ENCODE results near the gene C2orf78. TPM values are rescaled to one million over a fixed set of nuclear protein-coding genes. Genes with fewer than 3 reads are reported as not detected.

The C2orf78 gene
- polyA plus RNA-seq, 1 of the 3 experiments (the other 2 are of a cell fraction), result 0.02 TPM

- H3K36me3 ChIP-seq (replicated peaks in 1 of 2; ENCODE audit: control insufficient read depth in 1 of 2, insufficient read depth in 2 of 2, low read length in 1 of 2), result no peaks in the 10 kb centered on the region
- H3K9ac ChIP-seq, result no peak overlapping the region
- no peaks in the 10 kb centered on the region for H3K9me3 ChIP-seq
- POLR2A ChIA-PET, result no interaction called here
- H2AFZ ChIP-seq (ENCODE audit: low read depth), result no peak overlapping the region
- H3K27me3 ChIP-seq (ENCODE audit: insufficient read depth), result 0 out of 2 replicates have a peak, but pooled peaks cover 9% of the 10 kb centered on the region
- H3K4me1 ChIP-seq (ENCODE audit: control insufficient read depth in 1 of 2, insufficient read depth in 2 of 2, low read depth in 1 of 2, low read length in 1 of 2), result no peaks in the 10 kb centered on the region
- DNase-seq, result no peak
- H3K27ac ChIP-seq (ENCODE audit: low read depth in 2 of 2, low read length in 1 of 2), result no peak overlapping the region
- H3K4me3 ChIP-seq (ENCODE audit: low read depth in 2 of 2, low read length in 1 of 2), result no peak overlapping the region
- CTCF ChIA-PET, result interaction anchor here (1.4 to 9.4 kb wide), 4 partner anchors 299 to 513 kb away, joined by 4 to 155 read pairs (median 27); partner anchors contain the start of gene BOLA3
- H3K9me2 ChIP-seq, result no peaks in the 10 kb centered on the region
- no peaks in the 10 kb centered on the region for H4K20me1 ChIP-seq (ENCODE audit: insufficient read depth)
- H3K79me2 ChIP-seq (ENCODE audit: insufficient read depth), result no peaks in the 10 kb centered on the region
- 37% methylated on average over 2 of the region's 2 CpGs for WGBS (ENCODE audit: low lambda C conversion rate)
- H3K4me2 ChIP-seq, result no peak overlapping the region
- peaks cover 4% of the 10 kb centered on the region for H3F3A ChIP-seq (replicated peaks; ENCODE audit: insufficient read depth)
- TF ChIP-seq RCOR1 (IDR thresholded peaks at IDR 0.05; ENCODE audit: low read length) (no peak), MEF2A (IDR thresholded peaks at IDR 0.05; ENCODE audit: borderline replicate concordance, low read depth) (no peak), NFIC (IDR thresholded peaks at IDR 0.05; ENCODE audit: borderline replicate concordance) (no peak), TCF12 (IDR thresholded peaks at IDR 0.05) (no peak), YY1 (IDR thresholded peaks at IDR 0.05; ENCODE audit: low read depth) (no peak), RFX5 (IDR thresholded peaks at IDR 0.05; ENCODE audit: low read length) (no peak)
- TF ChIP-seq, protein P1, sequence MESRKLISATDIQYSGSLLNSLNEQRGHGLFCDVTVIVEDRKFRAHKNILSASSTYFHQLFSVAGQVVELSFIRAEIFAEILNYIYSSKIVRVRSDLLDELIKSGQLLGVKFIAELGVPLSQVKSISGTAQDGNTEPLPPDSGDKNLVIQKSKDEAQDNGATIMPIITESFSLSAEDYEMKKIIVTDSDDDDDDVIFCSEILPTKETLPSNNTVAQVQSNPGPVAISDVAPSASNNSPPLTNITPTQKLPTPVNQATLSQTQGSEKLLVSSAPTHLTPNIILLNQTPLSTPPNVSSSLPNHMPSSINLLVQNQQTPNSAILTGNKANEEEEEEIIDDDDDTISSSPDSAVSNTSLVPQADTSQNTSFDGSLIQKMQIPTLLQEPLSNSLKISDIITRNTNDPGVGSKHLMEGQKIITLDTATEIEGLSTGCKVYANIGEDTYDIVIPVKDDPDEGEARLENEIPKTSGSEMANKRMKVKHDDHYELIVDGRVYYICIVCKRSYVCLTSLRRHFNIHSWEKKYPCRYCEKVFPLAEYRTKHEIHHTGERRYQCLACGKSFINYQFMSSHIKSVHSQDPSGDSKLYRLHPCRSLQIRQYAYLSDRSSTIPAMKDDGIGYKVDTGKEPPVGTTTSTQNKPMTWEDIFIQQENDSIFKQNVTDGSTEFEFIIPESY (IDR thresholded peaks at IDR 0.05; ENCODE audit: borderline replicate concordance, low read depth), result no peak
- TF ChIP-seq, protein P2, sequence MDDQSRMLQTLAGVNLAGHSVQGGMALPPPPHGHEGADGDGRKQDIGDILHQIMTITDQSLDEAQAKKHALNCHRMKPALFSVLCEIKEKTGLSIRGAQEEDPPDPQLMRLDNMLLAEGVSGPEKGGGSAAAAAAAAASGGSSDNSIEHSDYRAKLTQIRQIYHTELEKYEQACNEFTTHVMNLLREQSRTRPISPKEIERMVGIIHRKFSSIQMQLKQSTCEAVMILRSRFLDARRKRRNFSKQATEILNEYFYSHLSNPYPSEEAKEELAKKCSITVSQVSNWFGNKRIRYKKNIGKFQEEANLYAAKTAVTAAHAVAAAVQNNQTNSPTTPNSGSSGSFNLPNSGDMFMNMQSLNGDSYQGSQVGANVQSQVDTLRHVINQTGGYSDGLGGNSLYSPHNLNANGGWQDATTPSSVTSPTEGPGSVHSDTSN (IDR thresholded peaks at IDR 0.05), result no peak
Measured at GRCh38 chr2:73821669-73822068, 37.7 kb downstream of the C2orf78 start.

- Histone ChIP-seq H3K9me3 (no peaks in the 10 kb centered on the region), H3K9ac (no peak overlapping the region), H3K79me2 (ENCODE audit: insufficient read depth) (no peaks in the 10 kb centered on the region), H3K4me3 (ENCODE audit: low read depth in 2 of 2, low read length in 1 of 2) (no peak overlapping the region), H3K9me2 (no peaks in the 10 kb centered on the region), H3K27ac (ENCODE audit: low read depth in 2 of 2, low read length in 1 of 2) (no peak overlapping the region), H3K27me3 (ENCODE audit: insufficient read depth) (0 out of 2 replicates have a peak, but pooled peaks cover 9% of the 10 kb centered on the region), H4K20me1 (ENCODE audit: insufficient read depth) (no peaks in the 10 kb centered on the region), H3K4me1 (ENCODE audit: control insufficient read depth in 1 of 2, insufficient read depth in 2 of 2, low read depth in 1 of 2, low read length in 1 of 2) (no peaks in the 10 kb centered on the region), H3K4me2 (no peak overlapping the region), H3K36me3 (replicated peaks in 1 of 2; ENCODE audit: control insufficient read depth in 1 of 2, insufficient read depth in 2 of 2, low read length in 1 of 2) (no peaks in the 10 kb centered on the region), H2AFZ (ENCODE audit: low read depth) (no peak overlapping the region), H3F3A (replicated peaks; ENCODE audit: insufficient read depth) (peaks cover 4% of the 10 kb centered on the region)
- no peak for DNase-seq
- WGBS (ENCODE audit: low lambda C conversion rate), result 5% methylated on average over 1 of the region's 1 CpG
- CTCF ChIA-PET, result interaction anchor here (0.9 to 9.4 kb wide), 6 partner anchors 285 to 518 kb away, joined by 3 to 155 read pairs (median 4); partner anchors contain the start of genes BOLA3 and MTHFD2
- TF ChIP-seq RFX5 (IDR thresholded peaks at IDR 0.05; ENCODE audit: low read length) (no peak), EZH2phosphoT487 (IDR thresholded peaks at IDR 0.05; ENCODE audit: borderline replicate concordance, low read depth) (no peak), FOXM1 (IDR thresholded peaks at IDR 0.05; ENCODE audit: low read depth) (no peak), FOXJ3 (CRISPR knock-in tag; IDR thresholded peaks at IDR 0.05) (no peak), CTCF (IDR thresholded peaks at IDR 0.05) (no peak), YY1 (IDR thresholded peaks at IDR 0.05; ENCODE audit: low read depth) (no peak), GATA2 (CRISPR knock-in tag; IDR thresholded peaks at IDR 0.05) (no peak), RCOR1 (IDR thresholded peaks at IDR 0.05; ENCODE audit: low read length) (no peak), TEAD4 (IDR thresholded peaks at IDR 0.05; ENCODE audit: borderline replicate concordance, insufficient read depth) (no peak), MAX (IDR thresholded peaks at IDR 0.05; ENCODE audit: low read depth) (no peak), ELF1 (IDR thresholded peaks at IDR 0.05) (no peak)
- TF ChIP-seq, protein P3, sequence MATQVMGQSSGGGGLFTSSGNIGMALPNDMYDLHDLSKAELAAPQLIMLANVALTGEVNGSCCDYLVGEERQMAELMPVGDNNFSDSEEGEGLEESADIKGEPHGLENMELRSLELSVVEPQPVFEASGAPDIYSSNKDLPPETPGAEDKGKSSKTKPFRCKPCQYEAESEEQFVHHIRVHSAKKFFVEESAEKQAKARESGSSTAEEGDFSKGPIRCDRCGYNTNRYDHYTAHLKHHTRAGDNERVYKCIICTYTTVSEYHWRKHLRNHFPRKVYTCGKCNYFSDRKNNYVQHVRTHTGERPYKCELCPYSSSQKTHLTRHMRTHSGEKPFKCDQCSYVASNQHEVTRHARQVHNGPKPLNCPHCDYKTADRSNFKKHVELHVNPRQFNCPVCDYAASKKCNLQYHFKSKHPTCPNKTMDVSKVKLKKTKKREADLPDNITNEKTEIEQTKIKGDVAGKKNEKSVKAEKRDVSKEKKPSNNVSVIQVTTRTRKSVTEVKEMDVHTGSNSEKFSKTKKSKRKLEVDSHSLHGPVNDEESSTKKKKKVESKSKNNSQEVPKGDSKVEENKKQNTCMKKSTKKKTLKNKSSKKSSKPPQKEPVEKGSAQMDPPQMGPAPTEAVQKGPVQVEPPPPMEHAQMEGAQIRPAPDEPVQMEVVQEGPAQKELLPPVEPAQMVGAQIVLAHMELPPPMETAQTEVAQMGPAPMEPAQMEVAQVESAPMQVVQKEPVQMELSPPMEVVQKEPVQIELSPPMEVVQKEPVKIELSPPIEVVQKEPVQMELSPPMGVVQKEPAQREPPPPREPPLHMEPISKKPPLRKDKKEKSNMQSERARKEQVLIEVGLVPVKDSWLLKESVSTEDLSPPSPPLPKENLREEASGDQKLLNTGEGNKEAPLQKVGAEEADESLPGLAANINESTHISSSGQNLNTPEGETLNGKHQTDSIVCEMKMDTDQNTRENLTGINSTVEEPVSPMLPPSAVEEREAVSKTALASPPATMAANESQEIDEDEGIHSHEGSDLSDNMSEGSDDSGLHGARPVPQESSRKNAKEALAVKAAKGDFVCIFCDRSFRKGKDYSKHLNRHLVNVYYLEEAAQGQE (IDR thresholded peaks at IDR 0.05; ENCODE audit: low read depth, low read length), result no peak
- TF ChIP-seq, protein P2 (IDR thresholded peaks at IDR 0.05), result no peak
- POLR2A ChIA-PET, result no interaction called here
Measured at GRCh38 chr2:73822276-73822675, 38.3 kb downstream of the C2orf78 start.
